GM12891 (cell line): Measurements from ENCODE around the gene CDH13.

Experiments
- PAX5 ChIP-seq: IDR thresholded peaks from 2 replicates; pipeline ENCODE4 v1.6.1; 2011; ENCODE audit warnings: low read length, moderate library complexity, mild to moderate bottlenecking; ENCODE audit not compliant: insufficient read depth, severe bottlenecking
- POLR2A ChIP-seq: IDR thresholded peaks from 2 replicates; pipeline ENCODE4 v1.6.1; 2011; ENCODE audit warnings: low read depth, low read length, control low read depth
- POLR2AphosphoS5 ChIP-seq: IDR thresholded peaks from 2 replicates; pipeline ENCODE4 v1.6.1; 2011; ENCODE audit warnings: low read depth, low read length, control low read depth
- POU2F2 ChIP-seq: IDR thresholded peaks from 2 replicates; pipeline ENCODE4 v1.6.1; 2011; ENCODE audit warnings: low read depth, mild to moderate bottlenecking, control low read depth, low read length, moderate library complexity
- SPI1 ChIP-seq: IDR thresholded peaks from 2 replicates; pipeline ENCODE4 v1.6.1; 2011; ENCODE audit warnings: low read depth, low read length, control low read depth
- TAF1 ChIP-seq: IDR thresholded peaks from 2 replicates; pipeline ENCODE4 v1.6.1; 2011; ENCODE audit warnings: low read depth, low read length, control low read depth

DNA sequence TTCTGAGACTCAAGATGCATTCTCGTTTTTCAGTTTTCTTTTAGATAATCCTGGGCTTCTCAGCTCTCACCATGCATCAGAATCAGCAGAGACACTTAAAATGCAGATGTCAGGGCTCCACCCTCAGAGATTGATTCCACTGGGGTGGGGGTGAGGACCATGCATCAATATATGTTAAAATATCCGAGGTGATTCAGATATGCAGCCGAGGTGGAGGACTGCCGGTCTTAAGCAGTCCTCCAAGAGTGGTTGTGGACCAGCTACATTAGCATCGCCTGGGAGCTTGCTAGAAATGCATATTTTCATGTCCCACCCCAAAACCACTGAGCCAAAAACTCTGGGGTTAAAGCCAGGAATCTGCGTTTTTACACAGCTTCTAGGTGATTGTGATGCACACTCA, 501.3 kb downstream of the CDH13 start:
- no peak for TF ChIP-seq POLR2AphosphoS5
- TF ChIP-seq SPI1 = no peak
- no peak for TF ChIP-seq POLR2A
- TF ChIP-seq TAF1 = no peak
- TF ChIP-seq PAX5 = no peak
- TF ChIP-seq POU2F2 = no peak
